Measurements from ENCODE around the gene CREB5.

CREB5 gene

DNA sequence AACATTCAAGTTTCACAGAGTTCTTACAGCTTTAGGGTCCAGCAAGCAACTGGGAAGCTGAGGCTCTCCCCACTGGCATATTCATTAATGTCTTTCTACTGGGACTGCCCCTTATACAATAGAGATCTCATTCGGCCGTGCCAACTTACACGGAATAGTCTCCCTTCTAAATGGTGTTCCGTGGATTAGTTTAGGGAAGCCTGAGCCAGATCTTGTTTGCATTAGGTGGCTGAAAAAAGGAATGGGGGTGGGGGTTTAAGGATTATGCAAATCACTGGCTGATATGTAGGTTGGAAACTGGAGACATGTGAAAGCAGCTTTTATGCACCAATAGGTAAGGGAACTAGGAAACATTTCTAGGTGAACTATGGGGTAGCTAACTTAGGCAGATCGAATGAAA lies 327.5 kb downstream of the CREB5 start:
- DNase-seq (ENCODE audit: low read depth, low spot score), result no peak

DNA sequence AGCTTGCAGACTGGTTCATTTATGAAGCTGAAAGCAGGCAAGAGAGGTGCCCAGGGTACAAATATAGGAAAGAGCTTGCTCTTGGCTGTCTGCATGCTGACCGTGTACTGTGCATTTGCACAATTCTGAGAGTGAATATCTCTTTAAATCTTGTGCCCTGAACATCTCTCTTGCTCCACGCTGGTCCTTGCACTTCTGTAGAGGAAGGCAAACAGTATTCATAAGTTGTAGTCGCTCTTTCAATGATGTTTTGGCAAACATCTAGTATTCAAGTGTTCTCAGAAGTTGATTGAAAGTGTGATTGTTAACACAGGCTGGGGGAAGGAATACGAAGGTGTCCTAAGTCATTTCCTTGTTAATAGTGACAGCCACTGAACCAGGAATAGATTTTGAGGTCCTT lies 332.6 kb downstream of the CREB5 start:
- DNase-seq (ENCODE audit: low read depth, low spot score), result no peak

DNA sequence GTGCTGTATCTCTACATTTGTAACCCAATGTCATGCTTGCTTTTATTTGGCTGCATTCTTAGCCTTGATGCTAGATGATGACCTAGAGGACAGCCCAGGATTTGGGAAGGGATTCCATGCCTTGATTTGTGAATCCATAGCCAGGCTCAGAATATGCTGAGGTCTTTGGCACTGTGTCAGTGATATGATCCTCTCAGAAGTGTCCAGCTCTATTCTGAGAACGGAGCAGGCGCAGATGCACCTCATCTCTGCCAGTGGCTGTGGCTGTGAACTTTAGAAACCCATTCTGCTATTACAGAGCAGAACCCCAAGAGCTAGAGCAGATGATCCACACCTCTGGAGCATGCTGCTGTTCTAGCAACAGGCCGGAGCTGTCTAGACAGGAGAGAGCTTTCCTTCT lies 333.0 kb downstream of the CREB5 start:
- DNase-seq (ENCODE audit: low read depth, low spot score), result no peak

DNA sequence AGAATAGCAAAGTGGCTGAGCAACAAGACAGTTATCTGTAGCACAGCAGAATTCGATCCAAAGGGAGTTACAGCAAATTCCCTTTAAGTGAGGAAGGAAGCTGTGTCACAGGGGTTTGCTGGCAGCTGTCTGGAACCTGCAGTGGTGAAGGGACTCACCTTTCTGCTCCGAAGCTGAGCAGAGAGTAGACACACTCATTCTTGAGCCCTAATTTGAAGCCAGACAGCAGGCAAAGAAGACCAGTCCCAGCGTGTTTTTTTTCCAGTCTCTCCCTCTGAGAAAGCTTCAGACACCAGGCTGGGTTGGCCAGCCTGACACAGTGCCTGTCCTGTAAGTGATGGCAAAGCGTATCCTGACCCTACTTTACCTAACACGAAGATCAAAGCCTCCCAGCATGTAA lies 335.1 kb downstream of the CREB5 start:
- peak; percentile 36 for DNase-seq (ENCODE audit: low read depth, low spot score)

DNA sequence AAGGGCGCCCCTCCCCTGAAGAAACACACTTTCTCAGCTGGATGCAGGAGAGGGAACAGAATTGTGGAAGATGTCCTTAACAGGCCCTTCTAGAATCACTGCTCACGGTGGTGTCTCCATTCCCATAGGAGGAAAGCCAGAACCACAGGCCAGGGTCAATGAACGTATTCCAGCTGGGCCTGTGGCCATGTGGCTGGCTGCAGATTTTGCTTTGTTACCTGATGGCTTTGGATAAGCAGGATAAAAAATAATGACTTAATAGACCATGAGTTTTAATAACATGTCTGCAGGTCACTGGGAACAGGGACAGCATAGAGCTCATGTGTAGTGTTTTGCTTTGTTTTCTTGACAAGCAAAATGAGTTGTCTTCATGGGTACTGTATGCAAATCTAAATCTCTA lies 335.5 kb downstream of the CREB5 start:
- DNase-seq (ENCODE audit: low read depth, low spot score), result no peak

DNA sequence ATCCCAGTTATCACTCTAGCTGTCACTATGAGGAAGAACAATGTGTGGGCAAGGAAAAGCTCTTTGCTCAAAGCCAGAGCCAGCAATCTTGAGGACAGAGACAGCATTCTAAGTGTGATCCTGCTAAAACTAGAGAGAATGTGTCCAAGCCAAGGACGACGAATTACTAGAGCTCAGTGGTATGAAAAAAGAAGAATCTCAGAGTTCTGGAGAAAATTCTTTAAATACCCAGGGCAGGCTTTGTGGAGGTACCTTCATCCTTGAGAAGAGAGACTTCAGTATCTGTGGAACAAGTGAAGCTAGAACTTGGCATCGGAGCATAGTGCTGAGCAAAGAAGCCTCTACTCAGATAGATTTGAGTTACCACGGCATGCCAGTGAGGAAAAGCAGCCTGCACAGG lies 336.0 kb downstream of the CREB5 start:
- DNase-seq (ENCODE audit: low read depth, low spot score), result no peak

DNA sequence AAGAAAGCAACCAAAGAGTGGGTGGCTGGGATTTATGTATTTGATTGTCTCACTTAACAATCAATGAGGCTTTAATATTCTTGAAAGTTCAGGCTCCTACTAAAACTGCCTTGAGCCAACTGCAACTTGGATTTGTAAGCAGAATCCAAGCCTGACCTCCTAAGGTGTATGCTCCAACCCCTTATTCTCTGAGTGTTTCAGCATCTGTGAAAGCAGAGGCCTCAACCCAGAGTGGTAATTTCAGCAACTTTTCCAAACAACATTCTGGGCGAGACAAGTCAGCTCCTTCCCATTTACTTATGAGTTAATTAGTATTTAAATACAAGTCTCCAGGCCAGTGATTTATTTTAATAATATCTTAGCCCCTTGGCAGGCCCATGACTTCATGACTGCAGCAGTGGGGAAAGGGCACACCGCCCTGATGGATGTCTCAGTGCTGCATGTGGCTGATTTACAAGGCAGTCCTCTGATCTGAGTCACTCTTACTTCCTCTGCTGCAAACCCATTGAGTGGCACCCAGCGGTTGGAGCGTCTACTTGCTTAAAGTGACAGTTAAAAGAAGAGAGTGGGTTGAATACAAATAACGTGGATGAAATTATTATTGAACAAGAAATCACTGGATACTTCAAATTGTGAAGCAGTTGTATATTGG lies 336.7 kb downstream of the CREB5 start:
- DNase-seq (ENCODE audit: low read depth, low spot score), result no peak

DNA sequence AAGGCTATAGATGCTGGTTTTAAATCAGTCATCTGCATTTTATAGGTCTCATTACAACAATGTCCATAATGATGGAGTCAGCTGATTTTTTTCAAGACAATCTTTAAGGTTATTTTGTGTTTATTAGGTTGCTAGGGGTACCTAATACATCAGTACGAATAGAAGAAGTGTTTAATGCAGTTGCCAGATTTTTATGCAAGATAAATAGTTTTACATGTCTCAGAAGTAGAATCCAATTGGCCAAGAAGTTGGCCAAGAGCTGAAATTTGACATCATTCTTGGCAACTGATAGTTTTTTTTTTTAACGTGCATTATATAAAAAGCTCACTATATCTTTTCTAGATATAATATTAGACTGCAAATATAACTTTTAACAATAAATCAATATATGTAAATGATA lies 337.3 kb downstream of the CREB5 start:
- no peak for DNase-seq (ENCODE audit: low read depth, low spot score)

DNA sequence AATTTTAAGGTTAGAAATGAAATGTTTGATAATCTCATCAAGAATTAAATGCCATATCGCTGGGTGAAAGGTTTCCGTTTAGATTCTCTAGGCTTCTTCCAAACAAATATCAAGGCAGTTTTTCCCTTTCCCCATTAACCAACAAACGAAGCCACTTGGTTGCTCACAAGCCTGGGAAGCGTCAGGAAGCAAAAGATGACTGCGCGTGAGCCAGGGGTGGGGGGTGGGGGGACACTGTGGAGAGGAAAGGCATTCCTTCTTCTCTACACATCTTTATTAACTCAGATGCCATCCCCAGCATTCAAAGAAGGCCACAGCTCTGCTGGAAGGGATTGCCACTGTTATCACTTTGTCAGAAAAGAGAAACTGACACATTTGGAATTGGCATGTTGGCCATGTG lies 338.7 kb downstream of the CREB5 start:
- peak; percentile 32 for DNase-seq (ENCODE audit: low read depth, low spot score)

DNA sequence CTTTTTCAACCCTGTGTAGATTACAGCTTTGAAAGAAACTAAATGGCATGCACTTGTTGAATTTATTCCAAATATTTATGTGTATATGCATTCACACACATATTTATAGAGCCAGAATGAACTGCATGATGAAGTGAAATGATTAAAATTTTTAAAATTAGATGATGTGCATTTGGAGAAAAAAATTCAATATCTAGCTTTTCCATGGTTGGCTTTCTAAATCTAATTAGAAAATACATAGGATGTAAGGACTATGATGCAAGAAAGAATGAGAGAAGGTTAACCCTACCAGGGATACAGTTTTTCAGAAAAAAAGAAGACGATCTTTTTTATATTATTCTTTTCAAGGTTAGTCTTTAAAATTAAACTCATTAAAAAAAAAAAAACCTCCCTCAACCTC lies 341.3 kb downstream of the CREB5 start:
- DNase-seq (ENCODE audit: low read depth, low spot score), result no peak

DNA sequence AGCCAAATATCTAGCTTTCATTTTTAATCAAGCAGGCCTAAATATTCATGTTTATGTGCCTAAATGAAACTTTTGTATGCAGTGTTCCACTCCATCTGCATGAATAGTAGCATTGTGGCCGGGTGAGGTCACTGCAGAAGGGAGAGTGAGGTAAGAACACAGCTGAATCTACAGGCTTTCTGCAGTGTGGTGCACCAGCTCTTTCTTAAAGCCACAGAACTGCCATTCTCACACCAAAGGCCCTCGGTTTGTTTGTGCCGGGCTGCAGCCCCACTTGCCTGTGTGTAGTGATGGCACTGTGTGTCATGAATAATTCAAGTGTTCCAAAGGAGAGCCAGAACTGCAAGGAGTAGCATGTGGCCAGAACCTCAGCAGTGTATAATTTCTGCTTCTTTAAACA lies 341.7 kb downstream of the CREB5 start:
- no peak for DNase-seq (ENCODE audit: low read depth, low spot score)

DNA sequence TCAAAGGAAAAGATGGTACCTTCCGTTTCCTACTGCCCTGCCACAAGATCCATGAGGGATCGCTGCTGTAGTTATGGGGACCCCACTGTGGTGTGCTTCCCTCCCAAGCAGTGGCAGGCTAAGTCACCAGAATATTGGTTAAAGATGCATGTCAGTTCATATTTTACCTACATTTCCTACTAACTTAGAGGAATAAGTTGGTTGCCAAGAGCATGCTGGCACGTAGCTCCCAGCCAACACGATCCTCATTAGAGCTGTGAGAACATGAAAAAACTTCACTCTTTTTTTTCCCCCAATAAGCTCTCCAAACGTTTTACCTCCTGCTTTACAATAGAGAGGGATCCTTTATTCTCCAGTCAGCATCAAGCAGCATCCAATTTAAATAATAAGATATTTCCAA lies 342.1 kb downstream of the CREB5 start:
- DNase-seq (ENCODE audit: low read depth, low spot score), result no peak

DNA sequence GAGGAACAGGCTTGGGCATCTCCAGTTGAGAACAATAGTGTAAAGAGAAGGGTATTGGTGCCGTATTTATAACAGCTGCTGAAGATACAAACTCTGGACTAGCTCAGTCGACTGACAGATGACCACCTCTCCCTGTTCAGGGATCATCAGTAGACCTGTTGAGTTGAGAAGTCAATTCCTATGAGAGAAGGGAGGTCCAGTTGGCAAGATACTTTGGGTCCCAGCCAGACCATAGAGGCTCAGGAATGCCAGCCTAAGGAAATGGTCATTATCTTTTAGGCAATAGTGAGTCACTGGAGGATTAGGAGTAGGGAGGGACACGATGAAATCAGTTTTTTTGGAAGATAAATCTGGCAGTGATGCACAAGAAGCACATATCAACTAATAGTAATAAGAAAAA lies 342.9 kb downstream of the CREB5 start:
- DNase-seq (ENCODE audit: low read depth, low spot score), result no peak

DNA sequence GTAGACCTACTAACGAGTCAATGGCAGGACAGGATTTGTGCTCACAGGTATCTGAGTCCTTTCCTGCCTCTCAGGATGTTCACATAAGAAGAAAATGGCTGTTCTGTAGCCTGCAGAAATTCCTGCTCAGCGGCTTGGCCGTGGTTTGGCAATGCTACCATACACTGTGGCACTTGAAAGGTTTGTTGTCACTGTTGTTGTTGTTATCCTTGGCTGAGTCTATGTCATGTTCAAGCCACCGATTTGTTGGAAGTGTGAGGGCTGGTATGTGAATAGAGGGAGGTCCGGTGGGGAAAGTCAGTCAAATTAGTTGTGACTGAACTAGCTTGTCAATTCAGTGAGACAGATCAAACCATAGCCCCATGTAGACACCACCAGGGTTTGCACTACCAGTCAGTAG lies 345.9 kb downstream of the CREB5 start:
- DNase-seq (ENCODE audit: low read depth, low spot score), result no peak

DNA sequence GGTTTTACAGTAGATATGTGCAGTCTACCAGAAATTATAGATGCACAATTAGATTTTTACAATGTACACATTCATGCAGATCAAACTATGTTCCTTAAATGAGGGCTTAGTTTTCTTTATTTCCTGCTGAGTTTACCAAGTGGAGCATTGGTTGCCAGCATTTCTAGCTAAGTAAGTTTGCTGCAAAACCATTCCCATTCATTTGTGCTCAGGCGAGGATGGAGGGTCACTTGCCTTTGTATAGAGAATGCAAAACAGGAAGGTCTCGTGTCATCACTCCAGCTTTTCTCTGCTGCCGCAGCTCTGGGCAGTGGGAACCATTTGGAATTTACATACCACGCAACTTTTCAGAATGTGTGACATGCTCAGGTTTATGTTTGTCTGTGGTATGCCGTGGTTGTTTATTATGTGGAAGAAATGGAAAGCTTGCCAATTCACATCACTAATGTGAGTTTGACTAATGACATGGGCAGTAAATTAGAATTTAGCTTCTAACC lies 347.2 kb downstream of the CREB5 start:
- DNase-seq (ENCODE audit: low read depth, low spot score), result no peak

DNA sequence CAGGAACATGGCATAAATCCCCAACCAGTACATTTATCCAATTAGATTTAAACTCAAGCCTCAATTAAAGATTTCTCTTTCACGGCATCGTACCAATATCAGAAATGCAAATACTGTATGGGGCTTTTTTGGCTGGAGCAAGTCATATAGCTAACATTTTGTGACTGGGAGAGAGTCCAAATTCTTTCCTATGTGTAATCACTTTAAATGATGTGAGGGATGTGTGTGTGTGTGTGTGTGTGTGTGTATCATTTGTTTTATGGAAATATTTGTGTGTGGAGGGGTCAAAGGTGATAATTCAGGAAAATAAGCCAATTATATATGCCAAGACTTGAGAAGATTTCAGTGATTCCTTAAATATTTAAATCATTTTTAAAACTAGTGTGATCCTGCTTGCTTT lies 349.2 kb downstream of the CREB5 start:
- no peak for DNase-seq (ENCODE audit: low read depth, low spot score)

DNA sequence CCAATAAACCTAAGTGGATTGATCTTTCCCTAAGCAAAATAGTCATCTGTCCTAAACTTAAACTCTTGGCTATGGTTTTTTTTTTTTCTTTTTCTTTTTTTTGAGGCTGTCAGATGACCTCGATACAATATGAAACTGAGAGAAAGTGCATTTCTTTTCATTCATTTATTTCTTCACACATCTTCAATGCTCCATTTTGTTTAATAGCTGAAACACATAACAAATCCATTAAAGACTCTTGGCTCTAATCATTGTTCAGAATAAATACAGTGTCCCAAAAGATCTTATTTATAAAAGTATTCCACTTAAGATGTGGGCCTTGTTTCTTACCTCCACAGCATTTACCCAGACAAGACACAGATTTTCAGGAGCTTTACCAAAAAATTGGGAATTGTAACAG lies 350.3 kb downstream of the CREB5 start:
- DNase-seq (ENCODE audit: low read depth, low spot score), result no peak

DNA sequence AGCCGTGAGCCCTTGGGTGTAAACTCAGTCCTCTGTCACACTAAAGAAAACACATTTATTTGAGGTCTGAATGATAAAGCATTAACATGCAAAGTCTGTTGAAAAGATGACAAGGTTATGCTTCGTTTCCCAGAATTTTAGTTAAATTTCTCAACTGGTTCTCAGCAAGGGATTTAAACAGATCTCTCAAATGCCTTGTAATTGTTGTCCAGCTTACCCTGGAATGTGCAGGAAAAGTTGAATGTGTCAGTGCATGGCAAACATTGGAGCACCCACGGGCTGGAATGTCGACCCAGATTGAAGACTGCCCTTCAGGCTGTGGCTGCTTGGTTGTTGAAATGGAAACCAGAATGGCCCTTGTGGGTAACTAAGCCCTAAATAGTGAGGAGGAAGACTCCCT lies 354.0 kb downstream of the CREB5 start:
- peak; percentile 12 for DNase-seq (ENCODE audit: low read depth, low spot score)

DNA sequence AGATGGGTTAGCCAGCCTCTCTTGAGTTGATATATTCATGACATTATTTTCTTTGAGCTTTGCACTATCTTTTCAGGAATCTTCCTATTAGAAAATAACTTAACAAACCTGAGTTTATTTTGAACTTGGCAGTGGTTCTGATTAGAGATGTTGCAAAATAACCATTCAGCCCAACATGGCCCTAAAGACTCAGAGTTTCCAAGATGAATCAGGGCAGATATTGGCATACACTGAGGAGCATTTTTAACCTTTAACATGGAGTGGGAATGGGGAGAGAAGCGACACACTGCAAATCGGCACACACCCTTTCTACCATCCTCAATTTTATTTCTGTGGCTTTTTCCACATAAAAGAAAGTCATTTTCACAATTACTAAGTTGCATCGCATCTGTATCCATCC lies 355.0 kb downstream of the CREB5 start:
- DNase-seq (ENCODE audit: low read depth, low spot score), result no peak

DNA sequence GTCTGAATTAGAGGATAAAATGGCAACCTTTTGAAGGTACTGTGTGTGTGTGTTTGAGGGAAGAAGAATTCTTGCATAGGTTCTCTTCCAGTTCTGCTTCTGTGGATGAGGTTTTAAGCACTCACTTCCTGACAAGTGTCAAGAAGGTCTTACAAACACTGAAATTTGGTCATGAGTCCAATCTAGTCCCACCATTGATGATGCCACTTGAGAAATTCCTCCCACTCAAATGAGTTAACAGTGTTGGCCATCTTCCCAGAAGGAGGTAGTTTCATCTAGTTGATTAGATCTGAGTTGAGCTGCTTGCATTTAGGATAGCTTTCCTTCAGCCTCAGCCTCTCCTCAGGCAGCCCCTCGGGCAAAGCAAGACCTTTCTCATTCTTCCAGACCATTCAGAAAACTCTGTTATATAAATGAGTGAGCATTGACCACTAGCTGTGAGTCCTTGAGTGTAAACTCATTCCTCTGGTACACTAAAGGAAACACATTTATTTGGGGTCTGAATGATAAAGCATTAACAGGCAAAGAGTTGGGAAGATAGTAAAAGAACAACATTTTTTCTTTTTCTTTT lies 356.3 kb downstream of the CREB5 start:
- peak; percentile 48 for DNase-seq (ENCODE audit: low read depth, low spot score)

DNA sequence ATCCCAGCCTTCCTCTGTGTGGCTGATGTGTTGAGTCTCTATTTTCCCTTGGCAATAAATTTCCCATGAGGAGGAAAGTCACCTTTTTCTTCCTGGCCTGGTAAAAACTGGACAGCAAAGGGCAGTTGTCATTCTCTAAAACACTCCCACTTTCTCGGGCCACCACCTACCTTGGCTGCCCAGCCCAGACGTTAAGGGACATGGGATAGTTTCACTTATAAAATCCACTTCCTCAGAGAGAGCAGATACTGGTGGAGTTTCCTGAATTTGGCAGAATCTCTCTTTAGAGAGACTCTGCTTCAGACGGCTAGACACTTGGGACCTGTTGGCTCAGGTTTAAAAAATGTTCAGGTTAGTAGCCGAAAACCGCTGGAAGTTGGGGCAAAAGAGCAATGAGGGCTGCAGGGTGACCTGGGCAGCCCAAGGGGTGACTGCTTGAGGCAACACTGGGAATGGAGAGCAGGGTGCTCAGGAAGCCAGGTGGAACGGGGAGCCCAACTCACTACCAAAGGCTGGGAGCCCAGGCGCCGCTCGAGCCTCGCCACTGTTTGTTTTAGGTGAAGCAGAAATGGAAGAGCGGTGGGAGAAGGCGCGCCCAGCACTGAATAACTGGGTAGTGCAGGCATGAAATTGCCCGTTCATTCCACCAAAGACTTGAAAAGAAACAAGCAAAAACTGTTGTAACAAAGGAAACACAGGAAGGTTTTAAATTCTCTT lies 359.7 kb downstream of the CREB5 start:
- DNase-seq (ENCODE audit: low read depth, low spot score), result no peak

DNA sequence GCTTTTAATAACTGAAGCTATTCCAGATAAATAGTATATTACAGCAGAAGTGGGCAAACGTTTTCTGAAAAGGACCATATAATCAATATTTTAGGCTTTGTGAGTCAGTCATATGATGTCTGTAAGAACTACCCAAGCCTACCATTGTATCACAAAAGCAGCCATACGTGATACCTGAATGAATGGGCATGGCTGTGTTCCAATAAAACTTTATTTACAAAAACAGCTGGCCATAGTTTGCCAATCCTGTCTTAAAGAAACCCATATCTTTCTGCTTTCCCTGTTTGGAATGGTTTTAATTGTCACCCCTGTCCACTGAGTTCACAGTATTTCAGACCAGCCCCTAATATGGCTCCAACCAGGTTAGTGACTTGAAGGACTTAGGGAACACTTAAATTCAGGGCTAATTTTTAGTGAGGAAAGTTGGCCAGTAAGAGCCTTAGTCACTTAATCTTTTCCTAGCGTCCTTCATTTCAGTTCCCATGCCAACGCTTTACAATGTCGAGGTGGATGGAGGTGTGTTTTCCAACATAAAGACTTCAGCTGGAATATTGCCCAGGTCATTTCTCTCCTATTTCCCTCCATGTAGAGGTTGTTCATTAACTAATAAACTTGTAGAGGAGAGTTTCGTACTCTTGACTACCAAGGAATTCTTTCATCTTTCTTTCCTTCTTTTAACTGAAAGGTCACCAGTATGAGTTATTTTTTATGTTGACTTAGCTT lies 361.3 kb downstream of the CREB5 start:
- DNase-seq (ENCODE audit: low read depth, low spot score), result no peak

All from ELF-1 (cell line).